K562 (cell line): ENCODE results near the gene ZBTB38. TPM values are rescaled to one million over a fixed set of nuclear protein-coding genes. Genes with fewer than 3 reads are reported as not detected.

ENCODE experiments used
- ATAC-seq: fragments of 200-7000 bp; cut with Tn5 transposase; 3 replicates; pipeline ENCODE4 v1.9.1; 2020; ENCODE audit warnings: moderate library complexity
- BruUV-seq: library from RNA; stranded (reverse); fragments of 400-500 nt; replicated peaks from 2 replicates; lab custom pipeline; 2021; lab: Mats Ljungman, UMichigan
- CTCF ChIA-PET: fragments of 300-600 bp; formaldehyde crosslinking; extraction: SDS; loops from one replicate; lab custom pipeline; 2021; ENCODE audit warnings: low intra/inter-chr PET ratio; lab: Yijun Ruan, JAX
- POLR2A ChIA-PET: fragments of 300-600, 350-650 bp; sonication (Branson Sonifier 250); formaldehyde crosslinking; extraction: SDS; loops from one replicate; lab custom pipeline; 2021; ENCODE audit warnings: antibody characterized with exemption, inconsistent platforms; lab: Yijun Ruan, JAX
- DNase-seq, 4 experiments: peaks; one replicate each; pipeline versions ENCODE4 v3.0.0 to v3.0.0-alpha.2; 2011 to 2018; ENCODE audit warnings: low spot score in 3 of 4, mixed read lengths in 3 of 4; ENCODE audit errors: extremely low read depth in 1 of 4
- FAIRE-seq: peaks from 2 replicates; lab custom pipeline; 2011; peaks lifted over from hg19 to GRCh38; lab: Jason Lieb, UNC
- H2AFZ ChIP-seq: 2 replicates; pipeline ENCODE4 v1.6.0; 2011; ENCODE audit warnings: low read depth, low read length, control low read depth, inconsistent platforms
- H3K27ac ChIP-seq: fragments of 200-600 bp; 3 replicates; pipeline ENCODE4 v1.8.0; 2011; ENCODE audit warnings: low read depth, mild to moderate bottlenecking, control low read depth, inconsistent platforms, low read length, moderate library complexity, mixed read lengths; ENCODE audit errors: extremely low read depth
- H3K27me3 ChIP-seq, 2 experiments: fragments of 300-600 bp in 1 of 2; 2 replicates in 1 of 2; 3 replicates in 1 of 2; pipeline versions ENCODE4 v1.6.0 to v1.8.0; 2011; ENCODE audit warnings: inconsistent platforms in 2 of 2, low read length in 2 of 2, mild to moderate bottlenecking in 1 of 2, mixed read lengths in 1 of 2, moderate library complexity in 1 of 2; ENCODE audit not compliant: control insufficient read depth in 2 of 2, insufficient read depth in 2 of 2
- H3K36me3 ChIP-seq: fragments of 300-600 bp; 3 replicates; pipeline ENCODE4 v1.8.0; 2011; ENCODE audit warnings: mild to moderate bottlenecking, low read length, inconsistent platforms; ENCODE audit not compliant: control insufficient read depth, insufficient read depth
- H3K4me1 ChIP-seq, 2 experiments: fragments of 200-600 bp in 1 of 2; replicated peaks in 1 of 2; 2 replicates in 1 of 2; 3 replicates in 1 of 2; pipeline versions ENCODE4 v1.5.1 to v1.8.0; 2011; ENCODE audit warnings: inconsistent platforms in 2 of 2, low read length in 2 of 2, mild to moderate bottlenecking in 1 of 2, mixed read lengths in 1 of 2, moderate library complexity in 1 of 2; ENCODE audit not compliant: control insufficient read depth in 2 of 2, insufficient read depth in 2 of 2
- H3K4me2 ChIP-seq: 2 replicates; pipeline ENCODE4 v1.6.1; 2011; ENCODE audit warnings: low read length, control low read depth, inconsistent platforms, mixed read lengths; ENCODE audit not compliant: insufficient read depth
- H3K4me3 ChIP-seq: fragments of 200-600 bp; sonication (generic), shearing (Covaris generic); 2 replicates; pipeline ENCODE4 v1.5.1; 2016; ENCODE audit warnings: control low read depth, inconsistent platforms
- H3K79me2 ChIP-seq: fragments of 200-600 bp; 3 replicates; pipeline ENCODE4 v1.8.0; 2011; ENCODE audit warnings: low read length, inconsistent platforms; ENCODE audit not compliant: control insufficient read depth, insufficient read depth
- H3K9ac ChIP-seq, 2 experiments: 2 replicates each; pipeline versions ENCODE4 v1.6.0 to v1.6.1; 2011; ENCODE audit warnings: low read depth in 2 of 2, low read length in 2 of 2, control low read depth in 1 of 2, inconsistent platforms in 1 of 2, mild to moderate bottlenecking in 1 of 2, mixed read lengths in 1 of 2; ENCODE audit not compliant: insufficient read depth in 1 of 2
- H3K9me1 ChIP-seq: one replicate; pipeline ENCODE4 v1.6.0; 2011; ENCODE audit warnings: inconsistent platforms, mild to moderate bottlenecking, low read length, moderate library complexity; ENCODE audit not compliant: control insufficient read depth, insufficient read depth
- H3K9me3 ChIP-seq: replicated peaks from 2 replicates; pipeline ENCODE4 v1.5.1; 2011; ENCODE audit warnings: low read depth, low read length, inconsistent platforms; ENCODE audit not compliant: control insufficient read depth, insufficient read depth
- H4K20me1 ChIP-seq: replicated peaks from 2 replicates; pipeline ENCODE4 v1.6.1; 2011; ENCODE audit warnings: low read length, inconsistent platforms, mixed read lengths; ENCODE audit not compliant: control insufficient read depth, insufficient read depth
- MEIS2 ChIP-seq: fragments of 450-650 bp; IDR thresholded peaks from 2 replicates; pipeline ENCODE4 v1.6.1; 2014; ENCODE audit warnings: mild to moderate bottlenecking; ENCODE audit not compliant: partially characterized antibody
- SPI1 ChIP-seq: IDR thresholded peaks from 2 replicates; pipeline ENCODE4 v1.6.1; 2011; ENCODE audit warnings: low read depth, low read length, control low read depth, borderline replicate concordance
- ZNF140 ChIP-seq: fragments of 250-450 bp; sonication (Bioruptor Pico); IDR thresholded peaks from 2 replicates; pipeline ENCODE4 v1.8.0; 2021; ENCODE audit warnings: moderate library complexity, mild to moderate bottlenecking, inconsistent platforms
- WGBS: fragments of 100-300 bp; shearing (Covaris generic); methylation state at CpG from one replicate; pipeline ENCODE4 v1.1.6; 2016; ENCODE audit warnings: low coverage, mixed read lengths; ENCODE audit not compliant: insufficient coverage; ENCODE audit errors: missing lambda C conversion rate; 5-methylcytosine and 5-hydroxymethylcytosine counted together
- in situ Hi-C: fragments of 300-500 bp; cut with MboI; formaldehyde crosslinking; loops from 4 replicates; pipeline ENCODE4 v1.15.0; 2018; ENCODE audit warnings: inconsistent platforms, mixed read lengths
- intact Hi-C: fragments of 100-400 bp; cut with micrococcal nuclease; formaldehyde crosslinking; loops from 2 replicates; pipeline ENCODE4 v1.14.2; 2022
- polyA plus RNA-seq, 8 experiments: library from polyadenylated mRNA; depleted of rRNA in 4 of 8; stranded (reverse) in 5 of 8; unstranded in 3 of 8; fragments of >200 nt; fragmentation: Nextera tagmentation in 2 of 8; fragmentation: Illumina TruSeq in 1 of 8; extraction: Ambion mirVana in 2 of 8; extraction: Trizol in 1 of 8; gene quantifications; 2 replicates each; pipeline versions ENCODE4 v1.2.1 to v1.2.3, GENCODE V29; 2011 to 2014; ENCODE audit warnings: inconsistent platforms in 1 of 8, missing spikeins in 1 of 8
- total RNA-seq, 7 experiments: library from RNA; depleted of rRNA in 6 of 7; stranded (reverse); fragments of >200 nt in 6 of 7; fragmentation: Illumina TruSeq in 2 of 7; extraction: Trizol in 2 of 7; gene quantifications; 2 replicates each; pipeline versions ENCODE4 v1.2.1 to v1.2.3, GENCODE V29; 2011 to 2021; ENCODE audit warnings: low replicate concordance in 1 of 7
- TF ChIP-seq, protein P1 (sequence below), 2 experiments: IDR thresholded peaks in 1 of 2; conservative IDR thresholded peaks in 1 of 2; 2 replicates each; pipeline ENCODE4 v1.6.1; 2016; ENCODE audit warnings: low read depth in 2 of 2, mild to moderate bottlenecking in 1 of 2, missing compliant biosample characterization in 1 of 2, missing genetic modification characterization in 1 of 2, moderate library complexity in 1 of 2
- TF ChIP-seq, protein P2 (sequence below), 3 experiments: IDR thresholded peaks in 2 of 3; conservative IDR thresholded peaks in 1 of 3; 2 replicates each; pipeline ENCODE4 v1.5.1; 2011 to 2012; ENCODE audit warnings: low read length in 3 of 3, mild to moderate bottlenecking in 3 of 3, control low read depth in 2 of 3, improper control_type of control experiment in 1 of 3, inconsistent platforms in 1 of 3, low read depth in 1 of 3, mixed read lengths in 1 of 3, moderate library complexity in 1 of 3; ENCODE audit not compliant: insufficient read depth in 2 of 3
- TF ChIP-seq, protein P3 (sequence below): sonication (generic); IDR thresholded peaks from 2 replicates; pipeline ENCODE4 v1.6.1; 2016

ZBTB38 gene
- total and polyA plus RNA-seq, 9 of the 15 experiments (the other 6 are each of a cell fraction or from before 2014, with no cell fraction given) = 12.1 to 39.4 (median 22.9) TPM

GRCh38 chr3:141399200-141399599, 30.9 kb downstream of the ZBTB38 start:
- Histone ChIP-seq H3K27ac (peak overlapping the region; percentile 17; the same call in 1 of the 3 replicates), H3K4me2 (no peak overlapping the region), H3K9ac (no peak overlapping the region), H4K20me1 (no peaks in the 10 kb centered on the region), H3K4me3 (no peak overlapping the region), H2AFZ (no peak overlapping the region), H3K4me1 (0 out of 5 replicates have a peak, but pooled peaks cover 0 to 2% of the 10 kb centered on the region in 2 experiments), H3K9me1 (no peaks in the 10 kb centered on the region), H3K79me2 (no peaks in the 10 kb centered on the region), H3K36me3 (peaks cover 38% of the 10 kb centered on the region), H3K27me3 (no peaks in the 10 kb centered on the region), H3K9me3 (no peaks in the 10 kb centered on the region; the same call in none of the 2 replicates)
- ChIA-PET CTCF (no interaction called here), POLR2A (no interaction called here)
- TF ChIP-seq SPI1 = peak; percentile 17; the same call in 1 of the 2 replicates
- no peak for TF ChIP-seq ZNF140 (CRISPR knock-in tag)
- TF ChIP-seq, protein P1, sequence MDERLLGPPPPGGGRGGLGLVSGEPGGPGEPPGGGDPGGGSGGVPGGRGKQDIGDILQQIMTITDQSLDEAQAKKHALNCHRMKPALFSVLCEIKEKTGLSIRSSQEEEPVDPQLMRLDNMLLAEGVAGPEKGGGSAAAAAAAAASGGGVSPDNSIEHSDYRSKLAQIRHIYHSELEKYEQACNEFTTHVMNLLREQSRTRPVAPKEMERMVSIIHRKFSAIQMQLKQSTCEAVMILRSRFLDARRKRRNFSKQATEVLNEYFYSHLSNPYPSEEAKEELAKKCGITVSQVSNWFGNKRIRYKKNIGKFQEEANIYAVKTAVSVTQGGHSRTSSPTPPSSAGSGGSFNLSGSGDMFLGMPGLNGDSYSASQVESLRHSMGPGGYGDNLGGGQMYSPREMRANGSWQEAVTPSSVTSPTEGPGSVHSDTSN (CRISPR knock-in tag; IDR thresholded peaks at IDR 0.05; ENCODE audit: low read depth) = no peak
- TF ChIP-seq, protein P1 (tag; conservative IDR thresholded peaks at IDR 0.05; ENCODE audit: low read depth) = peak; percentile 53; the same call in 1 of the 2 replicates
- TF ChIP-seq MEIS2 = peak; percentile 36
- TF ChIP-seq, protein P2, sequence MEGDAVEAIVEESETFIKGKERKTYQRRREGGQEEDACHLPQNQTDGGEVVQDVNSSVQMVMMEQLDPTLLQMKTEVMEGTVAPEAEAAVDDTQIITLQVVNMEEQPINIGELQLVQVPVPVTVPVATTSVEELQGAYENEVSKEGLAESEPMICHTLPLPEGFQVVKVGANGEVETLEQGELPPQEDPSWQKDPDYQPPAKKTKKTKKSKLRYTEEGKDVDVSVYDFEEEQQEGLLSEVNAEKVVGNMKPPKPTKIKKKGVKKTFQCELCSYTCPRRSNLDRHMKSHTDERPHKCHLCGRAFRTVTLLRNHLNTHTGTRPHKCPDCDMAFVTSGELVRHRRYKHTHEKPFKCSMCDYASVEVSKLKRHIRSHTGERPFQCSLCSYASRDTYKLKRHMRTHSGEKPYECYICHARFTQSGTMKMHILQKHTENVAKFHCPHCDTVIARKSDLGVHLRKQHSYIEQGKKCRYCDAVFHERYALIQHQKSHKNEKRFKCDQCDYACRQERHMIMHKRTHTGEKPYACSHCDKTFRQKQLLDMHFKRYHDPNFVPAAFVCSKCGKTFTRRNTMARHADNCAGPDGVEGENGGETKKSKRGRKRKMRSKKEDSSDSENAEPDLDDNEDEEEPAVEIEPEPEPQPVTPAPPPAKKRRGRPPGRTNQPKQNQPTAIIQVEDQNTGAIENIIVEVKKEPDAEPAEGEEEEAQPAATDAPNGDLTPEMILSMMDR (IDR thresholded peaks at IDR 0.05 in 2 of 3, conservative IDR thresholded peaks at IDR 0.05 in 1 of 3; ENCODE audit: insufficient read depth in 2 of 3, low read depth in 1 of 3, low read length in 3 of 3) = no peak
- TF ChIP-seq, protein P3, sequence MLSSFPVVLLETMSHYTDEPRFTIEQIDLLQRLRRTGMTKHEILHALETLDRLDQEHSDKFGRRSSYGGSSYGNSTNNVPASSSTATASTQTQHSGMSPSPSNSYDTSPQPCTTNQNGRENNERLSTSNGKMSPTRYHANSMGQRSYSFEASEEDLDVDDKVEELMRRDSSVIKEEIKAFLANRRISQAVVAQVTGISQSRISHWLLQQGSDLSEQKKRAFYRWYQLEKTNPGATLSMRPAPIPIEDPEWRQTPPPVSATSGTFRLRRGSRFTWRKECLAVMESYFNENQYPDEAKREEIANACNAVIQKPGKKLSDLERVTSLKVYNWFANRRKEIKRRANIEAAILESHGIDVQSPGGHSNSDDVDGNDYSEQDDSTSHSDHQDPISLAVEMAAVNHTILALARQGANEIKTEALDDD = peak; percentile 38; the same call in 1 of the 2 replicates
- no TSS peak for BruUV-seq
- in situ Hi-C loops = no loop called here
- intact Hi-C loops = no loop called here
- WGBS = 58% methylated on average over 2 of the region's 2 CpGs
- FAIRE-seq (peak; percentile 15), ATAC-seq (peak; percentile 37), DNase-seq (no peak)
